Body of pancreas (tissue), 4 donors: ENCODE results near the gene NBL1. TPM values are rescaled to one million over a fixed set of nuclear protein-coding genes. Genes with fewer than 3 reads are reported as not detected.

Experiments used
- ATAC-seq: fragments of 150-250 bp; one replicate; pipeline ENCODE4 v1.9.1; 2016
- DNase-seq, 4 donors: peaks; one replicate each; pipeline ENCODE4 v3.0.0-alpha.2; 2019
- H3K27ac ChIP-seq, 4 donors: fragments of 200-600 bp; sonication (generic); 1 replicate in 3 of 4; 2 replicates in 1 of 4; pipeline versions ENCODE4 v1.5.1 to v1.6.1; 2016 to 2019; ENCODE audit warnings: mild to moderate bottlenecking in 1 of 4, mixed read lengths in 1 of 4, moderate library complexity in 1 of 4
- H3K27me3 ChIP-seq, 2 donors: fragments of 200-600 bp; sonication (generic); one replicate each; pipeline ENCODE4 v1.6.0; 2016; ENCODE audit warnings: mild to moderate bottlenecking in 1 of 2
- H3K36me3 ChIP-seq, 2 donors: fragments of 200-600 bp; sonication (generic); replicated peaks in 1 of 2; 2 replicates each; pipeline ENCODE4 v1.5.1; 2016; ENCODE audit warnings: low read depth in 2 of 2; ENCODE audit not compliant: insufficient read depth in 1 of 2
- H3K4me1 ChIP-seq: fragments of 200-600 bp; sonication (generic); one replicate; pipeline ENCODE4 v1.6.0; 2016
- H3K4me3 ChIP-seq, 2 donors: fragments of 200-600 bp; sonication (generic); 1 replicate in 1 of 2; 2 replicates in 1 of 2; pipeline ENCODE4 v1.5.1; 2016 to 2019
- H3K9me3 ChIP-seq, 3 donors: fragments of 200-600 bp; sonication (generic); 1 replicate in 2 of 3; 2 replicates in 1 of 3; pipeline ENCODE4 v1.5.1; 2016
- POLR2A ChIP-seq, 3 donors: fragments of 450-650 bp; IDR thresholded peaks; one replicate each; pipeline ENCODE4 v1.6.1; 2016; ENCODE audit warnings: antibody characterized with exemption in 3 of 3, mild to moderate bottlenecking in 2 of 3
- WGBS, 2 donors: methylation state at CpG; one replicate each; pipeline ENCODE4 v1.1.5; 2017; 5-methylcytosine and 5-hydroxymethylcytosine counted together
- intact Hi-C: fragments of 100-400 bp; cut with DNase I; formaldehyde crosslinking; loops from one replicate; pipeline ENCODE4 v1.15.1; 2023
- total RNA-seq, 2 donors: library from RNA; depleted of rRNA; stranded (reverse); fragments of >200 nt; gene quantifications; one replicate each; pipeline ENCODE4 v1.1.0, GENCODE V29; 2016
- TF ChIP-seq, protein P1 (sequence below), 7 experiments: fragments of 450-650 bp in 4 of 7; fragments of 200-600 bp in 3 of 7; sonication (generic) in 3 of 7; IDR thresholded peaks; one replicate each; pipeline ENCODE4 v1.5.1; 2016 to 2019; ENCODE audit warnings: antibody characterized with exemption in 7 of 7

The NBL1 gene
- total RNA-seq, 2 donors from 2014 or later, result 21.8 to 32.4 TPM

DNA sequence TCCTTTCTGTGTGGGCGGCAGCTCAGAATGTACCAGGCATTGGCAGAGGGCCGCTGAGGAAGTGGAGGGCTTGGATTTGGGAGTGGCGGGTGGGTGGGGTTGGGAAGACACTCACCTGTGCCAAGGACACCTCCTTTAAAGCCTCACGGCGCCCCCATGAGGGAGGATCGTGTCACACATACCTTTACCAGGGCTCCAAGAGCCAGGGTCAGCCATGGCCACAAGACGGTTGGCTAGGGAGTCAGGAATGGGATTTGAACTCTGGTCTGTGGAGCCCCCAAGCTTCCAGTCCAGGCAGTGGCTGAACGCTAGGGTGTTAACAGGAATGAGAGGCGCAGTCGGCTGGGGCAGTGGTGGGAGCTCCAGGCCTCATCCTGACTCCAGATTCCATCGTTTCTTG, 4.6 kb downstream of the NBL1 start:
- no peak for ATAC-seq
- no peak for DNase-seq
- Histone ChIP-seq H3K4me1 (peaks cover 19% of the 10 kb centered on the region), H3K4me3 (no peak overlapping the region), H3K9me3 (no peaks in the 10 kb centered on the region), H3K27ac (no peak overlapping the region), H3K36me3 (no peaks in the 10 kb centered on the region), H3K27me3 (no peaks in the 10 kb centered on the region)
- TF ChIP-seq, protein P1, sequence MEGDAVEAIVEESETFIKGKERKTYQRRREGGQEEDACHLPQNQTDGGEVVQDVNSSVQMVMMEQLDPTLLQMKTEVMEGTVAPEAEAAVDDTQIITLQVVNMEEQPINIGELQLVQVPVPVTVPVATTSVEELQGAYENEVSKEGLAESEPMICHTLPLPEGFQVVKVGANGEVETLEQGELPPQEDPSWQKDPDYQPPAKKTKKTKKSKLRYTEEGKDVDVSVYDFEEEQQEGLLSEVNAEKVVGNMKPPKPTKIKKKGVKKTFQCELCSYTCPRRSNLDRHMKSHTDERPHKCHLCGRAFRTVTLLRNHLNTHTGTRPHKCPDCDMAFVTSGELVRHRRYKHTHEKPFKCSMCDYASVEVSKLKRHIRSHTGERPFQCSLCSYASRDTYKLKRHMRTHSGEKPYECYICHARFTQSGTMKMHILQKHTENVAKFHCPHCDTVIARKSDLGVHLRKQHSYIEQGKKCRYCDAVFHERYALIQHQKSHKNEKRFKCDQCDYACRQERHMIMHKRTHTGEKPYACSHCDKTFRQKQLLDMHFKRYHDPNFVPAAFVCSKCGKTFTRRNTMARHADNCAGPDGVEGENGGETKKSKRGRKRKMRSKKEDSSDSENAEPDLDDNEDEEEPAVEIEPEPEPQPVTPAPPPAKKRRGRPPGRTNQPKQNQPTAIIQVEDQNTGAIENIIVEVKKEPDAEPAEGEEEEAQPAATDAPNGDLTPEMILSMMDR (IDR thresholded peaks at IDR 0.05), result no peak
- no peak for TF ChIP-seq POLR2A (IDR thresholded peaks at IDR 0.05)
- intact Hi-C loops, result no loop called here
- WGBS, 2 donors, result 46 to 61% methylated on average over 4 to 11 of the region's 11 CpGs

DNA sequence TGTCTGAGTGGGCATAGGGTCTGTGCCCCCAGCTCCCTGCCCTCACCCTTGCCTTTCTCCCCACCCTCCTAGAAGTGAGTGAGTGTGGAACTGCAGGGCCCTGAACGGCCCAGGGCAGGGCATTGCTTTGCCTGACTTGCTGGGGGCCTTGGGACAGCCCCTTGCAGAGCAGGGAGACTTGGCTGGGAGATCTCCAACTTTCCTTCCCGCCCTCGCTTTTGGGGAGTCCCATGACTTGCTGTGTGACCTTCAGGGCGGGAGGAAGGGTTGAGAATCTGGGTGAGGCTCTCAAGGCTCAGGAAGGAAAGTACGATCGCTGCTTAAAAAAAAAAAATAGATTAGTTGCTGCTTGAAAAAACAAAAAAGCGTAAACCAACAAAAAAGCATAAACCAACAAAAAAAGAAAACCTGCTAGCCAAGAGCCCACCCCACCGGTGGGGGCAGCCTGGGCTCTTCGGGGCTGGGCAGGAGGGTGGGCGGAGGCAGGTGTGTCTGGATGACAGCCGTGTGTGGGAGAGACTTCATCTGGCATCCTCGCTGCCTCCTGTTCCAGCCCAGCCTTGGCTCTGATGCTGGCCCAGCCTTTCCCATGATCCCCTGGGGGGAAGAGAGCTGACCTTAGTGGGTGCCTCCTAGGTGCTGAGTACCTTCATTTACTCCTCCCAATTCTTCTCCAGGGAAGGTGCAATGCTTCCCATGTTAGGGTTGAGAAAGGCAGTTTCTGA, 6.5 kb downstream of the NBL1 start:
- Histone ChIP-seq H3K9me3 (no peaks in the 10 kb centered on the region), H3K36me3 (no peaks in the 10 kb centered on the region), H3K4me1 (peaks cover 8% of the 10 kb centered on the region), H3K27ac (peak overlapping the region in 2 of 4 donors; percentile 25 to 46), H3K4me3 (no peak overlapping the region), H3K27me3 (no peaks in the 10 kb centered on the region)
- DNase-seq, result no peak
- TF ChIP-seq, protein P1 (IDR thresholded peaks at IDR 0.05), result no peak
- TF ChIP-seq POLR2A (IDR thresholded peaks at IDR 0.05), result no peak
- 30 to 34% methylated on average over 12 of the region's 12 CpGs for WGBS, 2 donors
- intact Hi-C loops, result loop anchor here (5.0 kb wide), 2 partner anchors 258 to 308 kb away; no protein-coding TSS in a partner anchor
- ATAC-seq, result no peak

DNA sequence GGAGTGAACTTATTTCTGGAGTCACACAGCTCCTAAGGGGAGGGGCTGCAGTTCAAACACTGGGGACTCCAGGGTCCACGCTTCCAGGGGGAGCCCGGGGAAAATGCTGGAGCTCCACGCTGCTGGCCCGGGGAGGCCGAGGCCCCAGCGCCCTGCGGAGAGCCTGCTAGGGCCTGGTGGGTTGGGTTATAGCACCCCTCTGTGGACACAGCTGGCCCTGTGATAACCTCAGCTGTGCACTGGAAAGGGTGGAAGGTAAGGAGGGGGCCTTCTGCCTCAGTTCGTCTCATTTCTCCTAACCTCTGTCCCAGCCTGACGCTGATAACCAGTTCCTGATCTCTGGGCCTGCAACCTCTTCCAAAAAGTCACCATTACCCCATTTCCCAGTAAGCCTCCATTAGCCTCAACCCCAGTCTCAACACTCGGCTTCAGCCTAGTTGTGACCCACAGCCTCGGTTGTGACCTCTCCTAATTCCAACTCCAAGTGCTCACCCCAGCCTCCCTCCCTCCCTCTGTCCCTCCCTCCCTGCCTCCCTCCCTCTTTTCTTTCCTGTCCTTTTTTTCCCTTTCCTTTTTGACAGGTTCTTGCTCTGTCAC, 7.1 kb downstream of the NBL1 start:
- Histone ChIP-seq H3K4me1 (peaks cover 8% of the 10 kb centered on the region), H3K36me3 (no peaks in the 10 kb centered on the region), H3K4me3 (no peak overlapping the region), H3K27me3 (no peaks in the 10 kb centered on the region), H3K27ac (peak overlapping the region in 2 of 4 donors; percentile 43 to 46), H3K9me3 (no peaks in the 10 kb centered on the region)
- peak; percentile 51 to 65 (median 60) for DNase-seq
- TF ChIP-seq, protein P1 (IDR thresholded peaks at IDR 0.05), result peak; percentile 25 to 66 (median 60)
- TF ChIP-seq POLR2A (IDR thresholded peaks at IDR 0.05), result no peak
- intact Hi-C loops, result loop anchor here (5.0 kb wide), 2 partner anchors 259 to 309 kb away; no protein-coding TSS in a partner anchor
- WGBS, 2 donors, result 17 to 19% methylated on average over 10 to 11 of the region's 11 CpGs
- ATAC-seq, result peak; percentile 74

DNA sequence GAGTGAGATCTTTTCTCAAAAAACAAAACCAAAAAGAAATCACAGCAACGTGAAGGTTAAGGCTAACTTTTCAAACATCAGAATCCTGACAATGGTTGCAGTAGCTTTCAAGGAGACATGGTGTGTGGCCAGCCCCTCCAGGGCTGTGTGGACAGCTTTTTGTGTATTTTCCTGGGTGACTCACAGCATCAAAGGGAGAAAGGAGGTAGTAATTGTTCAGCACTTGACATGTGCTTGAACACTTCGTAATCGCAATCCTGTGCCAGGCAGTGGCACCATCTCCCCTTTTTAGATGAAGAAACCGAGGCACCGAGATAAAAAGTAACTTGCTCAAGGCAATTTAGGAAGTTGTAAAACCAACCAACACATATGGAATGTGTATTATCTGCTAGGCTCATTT, 10.3 kb downstream of the NBL1 start:
- H3K27ac ChIP-seq, result no peak overlapping the region

More for the DNA sequence above, 10.3 kb downstream of the NBL1 start:
- H3K27me3 ChIP-seq, result no peaks in the 10 kb centered on the region
- 75 to 80% methylated on average over 5 of the region's 5 CpGs for WGBS, 2 donors
- no peak for TF ChIP-seq POLR2A (IDR thresholded peaks at IDR 0.05)
- TF ChIP-seq, protein P1 (IDR thresholded peaks at IDR 0.05), result no peak
- DNase-seq (no peak), ATAC-seq (no peak)
- H3K36me3 ChIP-seq, result no peaks in the 10 kb centered on the region
- no peak overlapping the region for H3K4me3 ChIP-seq
- intact Hi-C loops, result loop anchor here (5.0 kb wide), 2 partner anchors 262 to 312 kb away; no protein-coding TSS in a partner anchor
- no peaks in the 10 kb centered on the region for H3K9me3 ChIP-seq
- peaks cover 8% of the 10 kb centered on the region for H3K4me1 ChIP-seq
